ENCODE results near the gene AOPEP.

AOPEP gene

DNA sequence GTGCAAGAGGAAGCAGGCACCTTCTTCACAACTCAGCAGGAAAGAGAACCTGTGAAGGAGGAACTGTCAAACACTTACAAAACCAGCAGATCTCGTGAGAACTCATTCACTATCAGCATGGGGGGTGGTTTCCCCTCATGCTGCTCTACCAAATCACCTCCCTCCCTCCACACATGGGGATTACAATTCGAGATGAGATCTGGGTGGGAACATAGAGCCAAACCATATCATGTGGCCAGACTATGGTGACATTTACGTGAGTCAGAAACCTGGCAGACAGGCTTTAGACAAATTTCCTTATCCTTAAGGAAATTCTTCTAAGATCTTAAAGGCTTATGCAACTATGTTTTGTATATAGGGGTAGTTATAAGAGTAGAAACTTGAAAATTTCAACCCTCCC is 8.7 kb upstream of the AOPEP start:
- peak; percentile 52 for DNase-seq (ENCODE audit: low read depth)

DNA sequence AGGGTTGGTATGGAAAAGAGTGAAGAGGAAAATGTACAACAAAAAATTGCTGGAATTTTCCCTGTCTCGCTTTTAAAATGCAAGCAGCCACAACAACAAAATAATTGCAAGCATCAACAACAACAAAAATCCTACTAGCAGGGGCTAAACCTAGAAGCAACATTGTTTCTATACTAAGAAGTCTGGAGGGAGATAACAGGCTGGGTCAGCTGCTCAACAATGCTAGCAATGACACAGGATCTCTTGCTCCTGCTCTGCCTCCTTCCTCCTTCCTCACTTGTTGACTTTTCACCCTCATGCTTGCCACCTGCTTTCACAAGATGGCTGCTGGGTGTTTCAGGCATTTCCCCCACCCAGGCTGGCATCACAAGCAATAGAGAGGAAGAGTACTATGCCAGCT is 7.6 kb upstream of the AOPEP start:
- DNase-seq (ENCODE audit: low read depth) = no peak

DNA sequence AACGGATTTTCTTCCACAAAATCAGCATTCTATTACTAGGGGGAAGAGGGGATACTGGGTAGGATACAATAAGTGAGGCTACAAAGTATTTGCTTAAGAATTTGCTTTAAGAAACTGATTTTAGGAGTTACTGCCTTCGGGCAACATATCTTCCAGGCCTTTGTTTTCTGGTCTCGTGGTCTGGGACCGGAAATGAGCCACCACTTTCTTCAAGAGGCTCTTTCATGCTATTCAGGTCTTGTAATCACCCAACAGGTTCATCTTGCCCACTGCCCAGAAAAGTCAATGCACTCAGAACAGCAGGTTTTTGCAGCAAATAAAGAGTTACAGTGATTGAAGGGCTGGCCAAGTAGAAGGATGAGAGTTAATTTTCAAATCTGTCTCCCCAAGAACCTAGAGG is 6.6 kb upstream of the AOPEP start:
- DNase-seq (ENCODE audit: low read depth) = no peak

DNA sequence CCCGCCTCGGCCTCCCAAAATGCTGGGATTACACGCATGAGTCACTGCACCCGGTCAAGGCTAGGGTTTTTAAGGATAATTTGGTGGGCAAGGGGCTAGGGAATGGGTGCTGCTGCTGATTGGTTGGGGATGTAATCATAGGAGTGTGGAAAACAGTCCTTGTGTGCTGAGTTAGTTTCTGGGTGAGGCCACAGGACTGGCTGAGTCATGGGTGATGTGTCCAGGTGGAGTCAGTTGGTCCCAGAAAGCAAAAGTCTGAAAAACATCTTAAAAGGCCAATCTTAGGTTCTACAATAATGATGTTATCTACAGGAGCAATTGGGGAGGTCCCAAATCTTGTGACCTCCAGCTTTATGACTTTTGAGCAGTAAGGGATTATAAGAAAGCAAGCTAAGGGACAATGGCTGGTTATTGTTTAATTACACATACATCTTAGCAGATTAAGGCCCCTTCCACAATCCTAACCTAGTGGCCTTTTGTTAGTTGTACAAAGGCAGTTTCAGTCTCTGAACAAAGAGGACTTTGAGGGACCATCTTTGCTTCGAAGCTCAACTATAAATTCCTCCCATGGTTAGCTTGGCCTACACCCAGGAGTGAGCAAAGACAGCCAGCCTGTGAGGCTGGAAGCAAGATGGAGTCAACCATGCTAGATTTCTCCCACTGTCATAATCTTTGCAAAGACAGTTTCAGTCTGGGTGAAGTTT is 5.5 kb upstream of the AOPEP start:
- DNase-seq (ENCODE audit: low read depth) = no peak

DNA sequence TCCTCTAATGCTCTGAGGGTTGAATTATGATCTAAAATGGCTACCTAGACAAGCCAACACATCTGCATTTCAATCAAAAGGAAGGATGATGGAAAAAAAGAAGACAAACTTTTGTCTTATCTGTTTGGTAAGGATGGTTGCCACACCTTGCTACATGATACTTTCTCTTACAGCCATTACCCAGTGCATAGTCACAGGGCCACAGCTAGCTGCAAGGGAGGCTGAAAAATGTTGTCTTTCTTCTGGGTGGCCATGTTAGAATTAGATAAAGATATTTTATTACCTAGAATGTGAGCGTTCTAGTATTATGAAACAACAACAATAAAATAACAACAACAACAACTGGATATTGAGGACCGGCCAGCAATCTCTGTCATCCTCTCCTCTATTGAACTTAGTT is 4.7 kb upstream of the AOPEP start:
- no peak for DNase-seq (ENCODE audit: low read depth)

DNA sequence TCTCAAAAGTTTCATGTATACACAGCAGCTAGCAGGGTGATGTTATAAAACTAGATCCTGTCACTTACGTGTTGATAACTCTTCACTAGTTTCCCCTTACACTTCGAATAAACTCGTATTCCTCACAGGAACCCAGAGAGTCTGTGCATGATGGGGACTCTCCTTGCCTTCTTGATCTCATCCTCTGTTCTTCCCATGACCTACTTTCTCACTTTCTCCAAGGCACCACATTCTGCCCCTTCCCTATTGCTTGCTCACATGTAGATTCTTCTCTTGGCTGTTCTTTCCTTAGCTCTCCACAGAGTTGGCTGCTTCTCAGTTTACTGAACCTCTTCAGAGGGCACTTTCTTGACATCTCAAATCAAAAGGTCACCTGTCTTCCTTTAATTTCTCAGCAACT is 1.2 kb upstream of the AOPEP start:
- no peak for DNase-seq (ENCODE audit: low read depth)

DNA sequence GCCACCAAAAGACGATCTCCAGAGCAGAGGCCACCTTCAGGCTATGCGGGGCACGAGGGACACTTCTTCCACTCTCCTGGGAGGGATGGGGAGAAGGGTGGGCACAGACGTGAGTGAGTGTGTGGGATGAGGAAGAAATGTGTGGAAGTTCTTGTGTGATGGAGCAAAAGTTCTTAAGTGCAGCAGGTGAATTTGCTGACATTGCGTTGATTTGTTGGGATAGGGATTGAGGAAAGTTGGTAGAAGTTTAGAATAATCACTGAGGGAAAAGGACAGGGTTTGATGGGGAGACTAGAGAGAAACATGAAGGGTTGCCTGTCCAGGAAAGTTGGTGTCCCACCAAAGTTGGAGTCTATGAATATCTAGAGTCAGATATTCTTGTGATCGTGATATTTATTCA is 2.2 kb downstream of the AOPEP start:
- DNase-seq (ENCODE audit: low read depth) = no peak

DNA sequence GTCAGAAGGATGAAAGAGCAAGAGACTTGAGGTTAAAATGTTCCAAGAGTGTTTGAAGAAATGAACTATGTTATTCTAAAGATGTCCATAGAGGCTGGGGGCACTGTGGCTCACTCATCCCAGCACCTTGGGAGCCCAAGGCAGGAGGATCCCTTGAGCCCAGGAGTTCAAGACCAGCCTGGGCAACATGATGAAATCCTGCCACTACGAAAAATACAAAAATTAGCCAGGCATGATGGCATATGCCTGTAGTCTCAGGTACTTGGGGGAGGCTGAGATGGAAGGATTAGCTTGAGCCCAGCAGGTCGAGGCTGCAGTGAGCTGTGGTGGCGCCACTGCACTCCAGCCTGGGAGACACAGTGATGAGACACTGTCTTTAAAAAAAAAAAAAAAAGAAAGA is 2.7 kb downstream of the AOPEP start:
- DNase-seq (ENCODE audit: low read depth) = no peak

DNA sequence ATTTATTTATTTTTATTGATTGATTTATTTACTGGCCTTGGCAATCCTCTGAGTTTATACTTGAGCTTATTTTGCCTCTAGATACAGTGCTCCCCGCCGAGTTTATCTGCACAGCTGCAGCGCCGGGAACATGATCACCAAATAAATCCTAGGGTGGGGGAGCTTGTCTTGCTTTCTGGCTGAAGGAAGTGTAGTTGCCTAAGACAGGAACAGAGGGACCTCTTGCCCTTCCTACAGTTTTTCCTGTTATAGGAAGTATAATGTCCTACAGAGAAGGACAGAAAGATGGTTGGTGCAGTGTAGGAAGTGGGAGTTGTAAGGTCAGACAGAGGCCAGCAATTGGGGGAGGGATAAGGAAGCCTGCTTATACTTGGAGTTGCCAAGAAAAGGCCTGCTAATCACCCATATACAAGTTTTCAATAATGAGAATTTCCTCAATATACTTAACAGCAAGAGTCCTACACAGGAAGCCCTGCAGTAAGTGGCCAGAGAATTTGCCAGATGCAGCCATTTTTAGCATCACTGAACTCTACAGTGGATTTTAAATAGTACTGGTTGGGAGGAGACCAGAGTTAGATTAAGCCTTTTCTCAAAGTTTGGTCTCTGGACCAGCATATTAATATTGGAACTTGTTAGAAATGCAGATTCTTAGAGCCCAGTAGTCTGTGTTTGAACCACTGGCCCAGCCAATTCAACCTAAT is 7.7 kb downstream of the AOPEP start:
- no peak for DNase-seq (ENCODE audit: low read depth)

DNA sequence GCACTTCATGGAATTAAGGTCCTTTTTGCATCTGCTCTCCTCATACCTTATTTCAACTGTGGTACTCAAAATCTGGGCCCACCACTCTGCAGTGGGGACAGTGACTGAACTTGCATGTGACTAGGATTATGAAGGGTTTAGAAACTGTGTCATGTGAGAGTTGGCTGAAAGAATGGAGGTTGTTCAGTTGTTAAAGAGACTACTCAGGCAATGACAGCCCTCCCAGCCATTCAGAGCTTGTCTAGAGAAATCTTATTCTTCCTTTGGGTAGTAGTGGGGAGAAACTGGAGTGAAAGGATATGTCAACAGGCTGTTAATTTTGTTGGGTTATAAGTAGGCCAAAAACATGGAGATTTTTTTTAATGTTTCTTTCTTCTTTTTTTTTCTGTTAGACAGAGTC is 10.3 kb downstream of the AOPEP start:
- DNase-seq (ENCODE audit: low read depth) = no peak

DNA sequence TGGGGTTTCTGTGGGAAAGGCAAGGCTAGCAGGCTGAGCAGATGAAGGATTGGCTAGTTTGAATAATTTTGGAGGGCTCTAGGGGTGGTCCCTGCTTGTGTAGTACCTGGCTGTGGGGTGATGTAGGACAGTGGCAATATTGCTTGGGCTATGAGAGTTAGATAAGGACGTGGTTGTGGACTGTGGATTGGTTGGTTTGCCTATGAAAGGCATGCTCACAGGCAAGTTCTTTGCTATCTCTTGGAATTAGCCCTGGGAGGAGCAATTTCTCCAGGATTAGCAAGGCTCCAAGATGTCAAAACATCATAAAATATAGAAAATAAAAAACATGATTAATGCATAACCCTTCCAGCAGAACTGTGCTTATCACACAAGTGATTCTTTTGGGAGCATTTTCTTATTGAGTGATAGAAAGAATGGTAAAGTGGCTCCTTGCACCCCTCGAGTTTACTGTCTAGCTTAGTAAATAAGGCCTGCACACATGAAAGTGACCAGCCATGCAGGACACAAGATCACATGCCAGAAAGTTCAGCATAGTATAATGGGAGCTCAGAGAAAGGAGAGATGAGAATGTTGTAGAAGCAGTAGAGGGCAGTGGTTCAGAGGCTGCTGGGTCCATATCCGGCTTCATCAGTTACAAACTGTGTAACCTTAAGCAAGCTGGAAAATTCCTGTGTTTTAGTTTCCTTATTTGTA is 13.8 kb downstream of the AOPEP start:
- DNase-seq (ENCODE audit: low read depth) = no peak

DNA sequence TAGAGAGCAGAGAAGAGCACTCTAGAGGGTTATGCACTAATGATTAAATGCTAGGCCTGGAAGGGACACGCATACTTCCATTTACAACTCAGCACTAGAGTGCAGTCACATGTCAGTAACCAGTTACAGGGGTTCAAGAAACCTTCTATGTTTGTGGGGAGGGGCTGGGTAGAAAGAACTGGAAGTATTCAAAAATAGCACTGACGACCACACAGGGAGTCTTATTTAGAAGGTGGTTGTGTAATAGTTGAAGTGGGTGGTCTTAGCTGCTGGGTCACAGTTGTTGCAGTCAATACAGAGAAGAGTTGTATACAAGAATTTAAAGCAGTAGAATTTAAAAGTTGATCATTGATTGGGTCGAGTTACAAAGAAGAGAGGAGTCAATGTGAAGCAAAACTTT is 15.4 kb downstream of the AOPEP start:
- DNase-seq (ENCODE audit: low read depth) = no peak

DNA sequence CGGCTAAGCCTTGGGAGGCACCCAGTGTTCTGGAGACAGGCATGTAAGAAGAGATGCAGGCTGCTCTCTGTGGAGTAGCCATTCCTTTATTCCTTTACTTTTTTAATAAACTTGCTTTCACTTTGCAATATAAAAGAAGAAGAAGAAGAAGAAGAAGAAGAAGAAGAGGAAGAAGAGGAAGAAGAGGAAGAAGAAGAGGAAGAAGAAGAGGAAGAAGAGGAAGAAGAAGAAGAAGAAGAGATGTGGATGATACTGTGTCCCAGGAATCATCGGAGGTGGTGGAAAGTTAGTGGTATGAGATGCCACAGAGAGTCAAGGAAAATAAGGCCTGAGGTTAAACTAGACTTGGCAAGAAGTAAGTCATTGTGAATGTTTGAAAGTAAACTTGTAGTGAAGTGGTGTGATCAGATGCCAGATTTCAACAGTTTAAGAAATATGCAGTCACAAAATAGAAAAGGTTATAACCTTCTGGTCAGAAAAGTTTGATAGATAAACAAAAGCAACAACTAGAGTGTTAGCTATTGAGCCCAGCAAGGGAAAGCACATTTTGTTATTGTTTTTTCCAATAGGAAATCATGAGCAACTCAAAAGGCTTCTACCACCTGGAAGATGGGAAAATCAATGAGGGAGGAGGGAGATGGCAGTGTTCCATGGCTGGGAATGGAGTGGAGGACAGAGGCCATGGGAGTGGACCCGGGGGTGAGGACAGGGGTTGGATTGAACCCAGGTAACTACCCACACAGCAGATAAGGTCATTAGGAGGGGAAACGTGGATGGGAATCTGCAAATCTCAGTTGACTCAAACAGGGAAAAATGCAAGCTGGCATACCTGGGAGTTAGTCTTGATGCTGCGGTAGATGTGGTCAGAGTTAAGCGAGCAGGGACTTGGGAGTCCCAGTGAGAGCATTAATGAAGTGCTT is 16.8 kb downstream of the AOPEP start:
- DNase-seq (ENCODE audit: low read depth) = peak; percentile 60

DNA sequence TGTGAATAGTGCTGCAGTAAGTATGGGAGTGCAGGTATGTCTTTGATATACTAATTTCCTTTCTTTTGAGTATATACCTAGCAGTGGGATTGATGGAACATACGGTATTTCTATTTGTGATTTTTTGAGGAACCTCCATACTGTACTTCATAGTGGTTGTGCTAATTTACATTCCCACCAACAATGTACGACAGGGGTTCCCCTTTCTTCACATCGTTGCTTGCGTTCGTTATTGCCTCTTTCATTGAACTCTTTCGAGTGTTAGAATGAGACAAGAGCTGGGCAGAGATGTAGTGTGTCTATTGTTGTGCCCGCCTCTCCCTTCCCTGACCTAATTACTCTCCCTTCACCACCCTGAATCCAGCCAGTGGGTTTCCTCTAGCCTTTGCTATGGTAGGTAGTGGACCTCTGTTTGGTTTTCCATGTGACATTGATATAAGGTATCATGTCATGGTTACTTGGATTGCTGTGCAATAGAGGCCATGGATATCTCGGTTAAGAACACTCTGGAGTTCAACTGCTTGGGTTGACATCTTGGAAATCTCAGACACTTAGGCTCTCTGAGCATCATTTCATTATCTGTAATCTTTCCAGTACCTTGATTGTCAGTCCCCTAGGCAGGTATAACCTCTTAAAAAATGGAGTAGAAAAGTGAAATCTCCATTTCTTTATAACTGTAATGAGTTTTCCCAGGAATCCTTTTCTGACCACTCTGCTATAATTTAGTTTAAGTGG is 19.5 kb downstream of the AOPEP start:
- DNase-seq (ENCODE audit: low read depth) = no peak

DNA sequence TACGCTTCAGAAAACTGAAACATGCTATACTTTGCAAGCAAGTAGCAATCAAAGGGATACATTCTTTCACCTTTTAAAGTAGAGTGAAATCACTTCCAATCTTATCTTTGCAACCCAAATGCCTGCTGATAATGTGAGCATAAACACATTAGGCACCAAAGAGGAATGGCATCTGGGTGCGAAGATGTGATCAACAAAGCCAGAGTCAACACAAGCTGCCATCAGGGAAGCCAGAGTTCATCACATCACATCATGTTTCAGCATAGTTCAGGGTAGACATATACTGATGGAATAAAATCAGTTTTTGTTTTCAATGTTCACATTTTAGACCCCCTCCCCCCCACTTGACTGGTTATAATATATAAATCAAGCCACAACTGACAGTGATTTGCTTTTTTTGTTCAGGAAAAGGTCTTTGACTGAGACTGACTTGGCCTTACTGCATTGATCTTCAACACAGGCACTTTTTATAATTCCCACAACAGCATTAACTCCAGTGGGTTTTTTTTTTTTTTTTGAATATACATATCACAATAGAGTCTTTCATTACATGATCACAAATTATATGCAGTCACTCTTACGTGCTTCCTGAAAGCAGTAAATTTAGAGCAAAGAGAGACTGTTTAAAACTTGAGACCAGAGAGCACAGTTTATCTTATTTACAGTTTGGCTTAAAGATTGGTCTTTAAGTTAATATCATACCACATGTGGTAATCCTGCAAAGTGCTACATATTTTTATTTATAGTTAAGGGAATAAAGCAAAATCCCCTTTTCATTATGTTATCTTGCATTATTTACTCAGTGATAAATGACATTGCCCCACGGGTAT is 20.3 kb downstream of the AOPEP start:
- no peak for DNase-seq (ENCODE audit: low read depth)

DNA sequence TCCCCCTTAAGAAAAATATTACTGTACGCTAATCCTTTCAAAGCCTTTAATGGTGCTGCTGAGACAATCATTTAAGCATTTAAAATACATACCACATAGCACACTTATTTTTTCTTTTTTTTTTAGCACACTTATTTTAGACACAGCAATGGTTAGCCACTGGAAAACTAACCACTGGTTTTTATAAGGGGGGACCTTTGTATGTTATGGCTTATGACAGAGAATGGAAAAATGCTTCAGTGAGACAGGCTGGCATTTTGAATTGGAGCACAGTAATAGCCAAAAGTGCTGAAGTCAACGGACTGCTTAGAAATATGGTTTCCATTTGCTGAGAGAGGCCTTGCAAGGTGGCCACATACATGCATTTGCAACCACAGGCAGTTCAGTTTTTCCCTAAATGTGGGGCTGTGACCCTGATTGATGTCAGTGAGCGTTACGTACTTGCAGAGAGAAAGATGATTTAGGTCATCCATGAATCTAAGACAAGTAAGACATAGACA is 28.5 kb downstream of the AOPEP start:
- no peak for DNase-seq (ENCODE audit: low read depth)

DNA sequence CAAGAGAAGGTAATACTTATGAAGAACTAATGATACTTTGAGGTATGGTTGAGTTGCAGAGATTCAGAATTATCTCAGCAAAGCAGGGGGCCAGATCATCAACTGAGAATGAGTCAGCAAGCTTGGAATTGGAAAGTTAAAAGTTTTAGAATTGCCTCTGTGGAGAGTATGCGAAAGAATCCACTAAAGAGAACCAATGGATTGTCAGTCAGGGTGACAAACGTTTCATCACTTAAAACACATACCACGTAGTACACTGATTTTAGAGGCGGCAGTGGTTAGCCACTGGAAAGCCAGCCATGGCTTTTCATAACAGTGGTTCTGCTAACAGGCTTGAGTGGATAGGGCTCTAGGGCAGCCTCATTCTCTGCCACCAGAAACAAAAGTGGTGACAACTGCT is 30.7 kb downstream of the AOPEP start:
- DNase-seq (ENCODE audit: low read depth) = peak; percentile 87

DNA sequence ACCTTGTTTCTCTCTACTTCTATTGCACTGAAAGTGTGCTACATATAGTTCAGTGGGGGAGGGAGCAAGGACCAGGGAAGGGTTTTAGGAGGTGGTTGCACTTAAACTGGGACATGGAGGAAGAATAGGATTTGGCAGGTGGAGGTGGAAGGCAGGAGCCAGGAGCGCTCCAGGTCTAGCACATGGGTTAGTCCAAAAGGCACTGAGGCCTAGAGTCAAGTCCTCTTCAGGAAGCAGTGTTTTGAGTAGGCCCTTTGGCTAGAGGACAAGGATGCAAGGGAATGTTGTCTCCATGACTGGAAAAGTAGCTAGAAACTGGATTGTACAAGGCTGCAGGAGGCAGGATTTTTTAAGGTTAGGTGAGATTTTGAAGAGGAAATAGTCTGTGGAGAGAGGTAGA is 31.5 kb downstream of the AOPEP start:
- DNase-seq (ENCODE audit: low read depth) = no peak

DNA sequence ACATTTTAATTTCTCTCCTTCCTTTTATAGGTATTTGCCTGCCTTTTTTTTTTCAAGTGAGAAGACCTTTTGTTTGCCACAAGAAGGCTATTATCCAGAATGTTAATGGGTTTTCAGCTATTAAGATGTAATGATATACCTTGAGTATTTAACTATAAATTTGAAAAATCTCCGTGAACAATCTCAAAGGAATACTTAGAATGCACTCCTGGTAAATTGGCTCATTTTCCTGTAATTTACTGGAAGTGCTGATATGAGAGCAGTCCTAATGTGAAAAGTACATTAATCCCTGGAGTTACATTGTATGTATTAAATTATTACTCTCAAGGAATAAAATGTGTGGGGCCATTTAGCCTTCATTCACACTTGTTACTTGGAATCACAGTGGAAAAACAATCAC is 32.4 kb downstream of the AOPEP start:
- DNase-seq (ENCODE audit: low read depth) = no peak

DNA sequence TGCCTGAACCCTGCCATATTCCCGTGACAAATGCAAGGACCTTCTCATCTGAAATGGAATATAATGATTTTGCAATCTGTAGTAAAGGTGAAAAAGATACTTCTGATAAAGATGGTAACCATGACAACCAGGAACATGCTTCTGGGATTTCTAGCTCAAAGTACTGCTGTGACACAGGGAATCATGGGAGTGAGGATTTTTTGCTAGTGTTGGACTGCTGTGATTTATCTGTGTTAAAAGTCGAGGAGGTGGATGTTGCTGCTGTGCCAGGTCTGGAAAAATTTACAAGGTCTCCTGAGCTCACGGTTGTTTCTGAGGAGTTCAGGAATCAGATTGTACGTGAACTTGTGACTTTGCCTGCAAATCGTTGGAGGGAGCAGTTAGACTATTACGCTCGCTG is 33.5 kb downstream of the AOPEP start:
- no peak for DNase-seq (ENCODE audit: low read depth)

DNA sequence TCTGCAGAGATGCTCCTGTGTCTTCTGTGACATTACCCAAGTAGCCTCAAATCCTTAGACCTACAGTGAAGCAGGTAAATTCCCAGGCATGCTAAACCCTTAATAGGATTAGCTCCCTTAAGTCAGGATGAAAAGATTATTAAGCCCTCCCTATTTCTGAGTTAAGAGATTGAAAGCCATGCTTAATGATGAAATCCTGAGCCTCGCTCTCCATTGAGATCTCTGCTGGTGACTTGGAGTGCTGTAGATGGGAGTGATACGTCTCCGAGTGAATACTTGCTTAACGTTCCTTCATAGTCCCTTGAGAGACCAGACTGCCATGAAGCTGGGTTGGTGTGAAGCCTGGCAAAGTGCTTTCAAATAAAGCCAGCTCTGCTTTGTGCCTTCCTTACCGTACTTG is 34.2 kb downstream of the AOPEP start:
- no peak for DNase-seq (ENCODE audit: low read depth)

All from iris pigment epithelial cell (primary cell).